Measurements from ENCODE around the gene VLDLR. TPM values are rescaled to one million over a fixed set of nuclear protein-coding genes. Genes with fewer than 3 reads are reported as not detected.

The VLDLR gene
- total and polyA plus RNA-seq, 11 donors, result 15.1 to 177 (median 112) TPM

- TF ChIP-seq POLR2A (IDR thresholded peaks at IDR 0.05) (no peak), CTCF (IDR thresholded peaks at IDR 0.05) (no peak)
- Histone ChIP-seq H3K36me3 (peaks cover 0 to 77% (median 18%) of the 10 kb centered on the region in 9 donors), H3K4me3 (no peak overlapping the region), H3K27me3 (no peaks in the 10 kb centered on the region), H3K9me3 (no peaks in the 10 kb centered on the region), H3K4me1 (peaks cover 0 to 32% (median 10%) of the 10 kb centered on the region in 12 donors), H3K27ac (no peak overlapping the region)
- WGBS, 4 donors, result 68 to 75% (median 73%) methylated on average over 3 of the region's 3 CpGs
- intact Hi-C loops (cut with DNase I), result loop anchor here in 1 of 10 donors (10.0 kb wide), 2 partner anchors 304 to 494 kb away; no protein-coding TSS in a partner anchor
- no peak for ATAC-seq
- DNase-seq, result no peak
Measured at GRCh38 chr9:2638871-2639673, 17.5 kb downstream of the VLDLR start.

- no peak for ATAC-seq
- no peaks in the 10 kb centered on the region for H3K9me3 ChIP-seq
- TF ChIP-seq CTCF (IDR thresholded peaks at IDR 0.05), result no peak
- no peak for TF ChIP-seq POLR2A (IDR thresholded peaks at IDR 0.05)
- no peak overlapping the region for H3K4me3 ChIP-seq
- H3K36me3 ChIP-seq, result peaks cover 0 to 85% (median 24%) of the 10 kb centered on the region in 9 donors
- intact Hi-C loops (cut with DNase I), result loop anchor here in 2 of 10 donors (10.0 kb wide), 3 partner anchors 85 to 495 kb away; no protein-coding TSS in a partner anchor
- peaks cover 0 to 25% (median 5%) of the 10 kb centered on the region in 12 donors for H3K4me1 ChIP-seq
- WGBS, 4 donors, result 83 to 93% (median 91%) methylated on average over 7 of the region's 7 CpGs
- peak overlapping the region in 1 of 12 donors; percentile 35 for H3K27ac ChIP-seq
- no peak for DNase-seq
- no peaks in the 10 kb centered on the region for H3K27me3 ChIP-seq
Measured at GRCh38 chr9:2639786-2640185, 18.2 kb downstream of the VLDLR start.

- DNase-seq, result no peak
- Histone ChIP-seq H3K27ac (no peak overlapping the region), H3K9me3 (no peaks in the 10 kb centered on the region), H3K4me3 (no peak overlapping the region), H3K27me3 (no peaks in the 10 kb centered on the region), H3K4me1 (peaks cover 0 to 18% (median 5%) of the 10 kb centered on the region in 12 donors), H3K36me3 (peaks cover 0 to 92% (median 30%) of the 10 kb centered on the region in 9 donors)
- no peak for ATAC-seq
- intact Hi-C loops (cut with DNase I), result loop anchor here in 1 of 10 donors (10.0 kb wide), 1 partner anchor 84 kb away; no protein-coding TSS in a partner anchor
- 88 to 99% (median 95%) methylated on average over 1 of the region's 1 CpG for WGBS, 4 donors
- TF ChIP-seq POLR2A (IDR thresholded peaks at IDR 0.05) (no peak), CTCF (IDR thresholded peaks at IDR 0.05) (no peak)
Measured at GRCh38 chr9:2640570-2640969, 19.0 kb downstream of the VLDLR start.

GRCh38 chr9:2641033-2641432, 19.4 kb downstream of the VLDLR start:
- DNase-seq, result no peak
- intact Hi-C loops (cut with DNase I), result loop anchor here in 1 of 10 donors (10.0 kb wide), 1 partner anchor 84 kb away; no protein-coding TSS in a partner anchor
- no peak overlapping the region for H3K4me3 ChIP-seq
- no peak overlapping the region for H3K27ac ChIP-seq
- H3K4me1 ChIP-seq, result peaks cover 0 to 18% (median 5%) of the 10 kb centered on the region in 12 donors
- H3K9me3 ChIP-seq, result no peaks in the 10 kb centered on the region
- peaks cover 0 to 92% (median 33%) of the 10 kb centered on the region in 9 donors for H3K36me3 ChIP-seq
- 96 to 97% (median 96%) methylated on average over 8 of the region's 8 CpGs for WGBS, 4 donors
- H3K27me3 ChIP-seq, result no peaks in the 10 kb centered on the region
- TF ChIP-seq POLR2A (IDR thresholded peaks at IDR 0.05) (no peak), CTCF (IDR thresholded peaks at IDR 0.05) (no peak)
- peak in 1 of 4 donors; percentile 37 for ATAC-seq

All from heart left ventricle (tissue), 16 donors.